HepG2 (cell line): Measurements from ENCODE around the gene ZNF318. TPM values are rescaled to one million over a fixed set of nuclear protein-coding genes. Genes with fewer than 3 reads are reported as not detected.

Experiments used
- BRD4 ChIP-seq: sonication (generic); formaldehyde crosslinking; IDR thresholded peaks from 2 replicates; pipeline ENCODE4 v1.4.0; 2020; ENCODE audit warnings: missing genetic modification reagents
- CSRNP1 ChIP-seq: sonication (generic); formaldehyde crosslinking; IDR thresholded peaks from 2 replicates; pipeline ENCODE4 v1.8.1; 2023; ENCODE audit warnings: mild to moderate bottlenecking, missing genetic modification reagents
- HNF1A ChIP-seq, 2 experiments: sonication (generic) in 1 of 2; formaldehyde crosslinking in 1 of 2; IDR thresholded peaks; 2 replicates each; pipeline versions ENCODE4 v1.4.0 to v1.6.1; 2016 to 2020; ENCODE audit warnings: borderline replicate concordance in 1 of 2, low read depth in 1 of 2, mild to moderate bottlenecking in 1 of 2, missing genetic modification reagents in 1 of 2
- HNRNPH1 ChIP-seq: fragments of 200-400 bp; formaldehyde crosslinking; optimal IDR thresholded peaks from 2 replicates; pipeline ENCODE3; 2017; ENCODE audit warnings: mild to moderate bottlenecking, low read depth, low read length
- IKZF5 ChIP-seq: IDR thresholded peaks from 2 replicates; pipeline ENCODE4 v1.6.1; 2018; ENCODE audit warnings: missing genetic modification reagents, mild to moderate bottlenecking, missing compliant biosample characterization
- MIER2 ChIP-seq: IDR thresholded peaks from 2 replicates; pipeline ENCODE4 v1.6.1; 2016; ENCODE audit warnings: missing biosample characterization, missing genetic modification reagents
- NFATC3 ChIP-seq: sonication (generic); formaldehyde crosslinking; IDR thresholded peaks from 2 replicates; pipeline ENCODE4 v1.5.1; 2020; ENCODE audit warnings: mild to moderate bottlenecking, missing genetic modification reagents
- NR3C1 ChIP-seq: sonication (generic); formaldehyde crosslinking; IDR thresholded peaks from 2 replicates; pipeline ENCODE4 v1.4.0; 2020; ENCODE audit warnings: missing genetic modification reagents
- PCBP2 ChIP-seq: fragments of 200-400 bp; formaldehyde crosslinking; optimal IDR thresholded peaks from 2 replicates; pipeline ENCODE3; 2018; ENCODE audit warnings: low read length, low read depth; ENCODE audit not compliant: poor library complexity, severe bottlenecking
- POGZ ChIP-seq: sonication (generic); formaldehyde crosslinking; IDR thresholded peaks from 2 replicates; pipeline ENCODE4 v1.4.0; 2020; ENCODE audit warnings: mild to moderate bottlenecking, missing genetic modification reagents
- RARG ChIP-seq: sonication (generic); formaldehyde crosslinking; IDR thresholded peaks from 2 replicates; pipeline ENCODE4 v1.4.0; 2020; ENCODE audit warnings: low read depth, mild to moderate bottlenecking, missing genetic modification reagents
- RFX1 ChIP-seq: fragments of 450-650 bp; IDR thresholded peaks from 2 replicates; pipeline ENCODE4 v1.6.1; 2017
- RFXAP ChIP-seq: sonication (generic); formaldehyde crosslinking; IDR thresholded peaks from 2 replicates; pipeline ENCODE4 v1.4.0; 2020; ENCODE audit warnings: missing genetic modification reagents, borderline replicate concordance
- SMAD3 ChIP-seq: sonication (generic); formaldehyde crosslinking; IDR thresholded peaks from 2 replicates; pipeline ENCODE4 v1.4.0; 2020; ENCODE audit warnings: missing genetic modification reagents
- STAG1 ChIP-seq: sonication (generic); formaldehyde crosslinking; IDR thresholded peaks from 2 replicates; pipeline ENCODE4 v1.4.0; 2020; ENCODE audit warnings: missing genetic modification reagents
- TOPORS ChIP-seq: sonication (generic); formaldehyde crosslinking; IDR thresholded peaks from 2 replicates; pipeline ENCODE4 v1.8.0; 2023; ENCODE audit warnings: mild to moderate bottlenecking, missing genetic modification reagents
- ZBTB37 ChIP-seq: sonication (generic); formaldehyde crosslinking; IDR thresholded peaks from 2 replicates; pipeline ENCODE4 v1.4.0; 2020; ENCODE audit warnings: mild to moderate bottlenecking, missing genetic modification reagents
- ZNF232 ChIP-seq: sonication (generic); formaldehyde crosslinking; IDR thresholded peaks from 2 replicates; pipeline ENCODE4 v1.4.0; 2020; ENCODE audit warnings: missing genetic modification reagents, borderline replicate concordance
- ZNF354B ChIP-seq: sonication (generic); formaldehyde crosslinking; IDR thresholded peaks from 2 replicates; pipeline ENCODE4 v1.8.0; 2022; ENCODE audit warnings: mild to moderate bottlenecking, missing genetic modification reagents
- ZNF800 ChIP-seq: sonication (generic); formaldehyde crosslinking; IDR thresholded peaks from 2 replicates; pipeline ENCODE4 v1.4.0; 2020; ENCODE audit warnings: missing genetic modification reagents
- polyA plus RNA-seq, 8 experiments: library from polyadenylated mRNA; depleted of rRNA in 3 of 8; stranded (reverse) in 7 of 8; unstranded in 1 of 8; fragments of >200 nt; fragmentation: Illumina TruSeq in 4 of 8; extraction: Trizol in 4 of 8; gene quantifications; 2 replicates each; pipeline versions ENCODE4 v1.2.1 to v1.2.3, GENCODE V29; 2011 to 2016; ENCODE audit warnings: low read depth in 4 of 8, missing spikeins in 1 of 8, mixed read lengths in 1 of 8; ENCODE audit not compliant: insufficient read depth in 1 of 8
- total RNA-seq, 5 experiments: library from RNA; depleted of rRNA; stranded (reverse); fragments of >200 nt; fragmentation: Illumina TruSeq; extraction: Trizol; gene quantifications; 2 replicates each; pipeline ENCODE4 v1.2.3, GENCODE V29; 2016; ENCODE audit warnings: low read depth in 1 of 5

The ZNF318 gene
- total and polyA plus RNA-seq, 2 of the 13 experiments (the other 11 are each of a cell fraction or from before 2014, with no cell fraction given), result 13.0 to 14.5 TPM

- peak; percentile 59; the same call in 1 of the 2 replicates for TF ChIP-seq CSRNP1 (CRISPR knock-in tag)
- TF ChIP-seq HNF1A (IDR thresholded peaks at IDR 0.05; ENCODE audit: low read depth), result 0 out of 2 replicates have a peak, but pooled peaks have one; percentile 39
- TF ChIP-seq HNF1A (CRISPR knock-in tag; IDR thresholded peaks at IDR 0.05; ENCODE audit: borderline replicate concordance), result peak; percentile 50; the same call in 1 of the 2 replicates
- peak; percentile 87; the same call in 1 of the 2 replicates for TF ChIP-seq ZNF232 (CRISPR knock-in tag)
- peak; percentile 34 for TF ChIP-seq STAG1 (CRISPR knock-in tag)
- no peak for TF ChIP-seq HNRNPH1
- TF ChIP-seq IKZF5 (CRISPR knock-in tag), result peak; percentile 84
- TF ChIP-seq NR3C1 (CRISPR knock-in tag), result no peak
- peak; percentile 89 for TF ChIP-seq RFXAP (CRISPR knock-in tag)
- TF ChIP-seq RFX1, result no peak
- TF ChIP-seq RARG (CRISPR knock-in tag), result no peak
- TF ChIP-seq MIER2 (CRISPR knock-in tag), result no peak
- peak; percentile 85; the same call in 1 of the 2 replicates for TF ChIP-seq ZBTB37 (CRISPR knock-in tag)
- peak; percentile 71 for TF ChIP-seq ZNF800 (CRISPR knock-in tag)
- peak; percentile 32; the same call in 1 of the 2 replicates for TF ChIP-seq TOPORS (CRISPR knock-in tag)
- TF ChIP-seq PCBP2, result no peak
- peak; percentile 84 for TF ChIP-seq POGZ (CRISPR knock-in tag)
- TF ChIP-seq BRD4 (CRISPR knock-in tag), result peak; percentile 81
- TF ChIP-seq SMAD3 (CRISPR knock-in tag), result peak; percentile 60; the same call in 1 of the 2 replicates
- TF ChIP-seq NFATC3 (CRISPR knock-in tag), result no peak
- TF ChIP-seq ZNF354B (CRISPR knock-in tag), result no peak
Measured at GRCh38 chr6:43290905-43291355, 78.5 kb downstream of the ZNF318 start (continued).
